Activated CD4-positive, alpha-beta T cell treated with anti-CD3 and anti-CD28 coated beads, Interleukin-2, amount 50 U/mL, for 4 hours (primary cell): ENCODE results near the gene BROX.
"Not testable (repeated sequence)": the region's sequence is repeated elsewhere in the genome, so short reads cannot be mapped to it uniquely, and the experiment has no call there.

Experiments
- DNase-seq, 2 experiments: peaks; one replicate each; pipeline ENCODE4 v3.0.0-alpha.2; 2020

BROX gene

GRCh38 chr1:222732216-222733159 is 20.1 kb downstream of the BROX start:
- no peak for DNase-seq

- no peak for DNase-seq
Observed at GRCh38 chr1:222734740-222735139, 22.4 kb downstream of the BROX start.

- DNase-seq, result no peak
Observed at GRCh38 chr1:222736470-222736869, 24.1 kb downstream of the BROX start.

- DNase-seq, result no peak
Observed at GRCh38 chr1:222736972-222737371, 24.6 kb downstream of the BROX start, which contains the start of gene FAM177B. Gene FAM177B, plus strand, starts transcription at chr1:222737202. Its CDS starts 9,344 bp downstream, at chr1:222746546.

- no peak for DNase-seq
Observed at GRCh38 chr1:222739465-222739864, 27.1 kb downstream of the BROX start.

GRCh38 chr1:222739929-222740328 is 27.6 kb downstream of the BROX start:
- DNase-seq, result no peak

GRCh38 chr1:222741630-222742457 is 29.5 kb downstream of the BROX start:
- not testable (repeated sequence) for DNase-seq

GRCh38 chr1:222749927-222750326 is 37.6 kb downstream of the BROX start:
- no peak for DNase-seq

- no peak for DNase-seq
Observed at GRCh38 chr1:222750651-222751050, 38.3 kb downstream of the BROX start.

GRCh38 chr1:222751255-222751654 is 38.9 kb downstream of the BROX start:
- DNase-seq, result no peak

- no peak for DNase-seq
Observed at GRCh38 chr1:222754366-222755139, 42.2 kb downstream of the BROX start.

- no peak for DNase-seq
Observed at GRCh38 chr1:222757646-222758268, 45.4 kb downstream of the BROX start.

GRCh38 chr1:222759451-222760035 is 47.2 kb downstream of the BROX start:
- DNase-seq, result no peak

GRCh38 chr1:222761083-222761482 is 48.7 kb downstream of the BROX start:
- DNase-seq, result no peak

- not testable (repeated sequence) for DNase-seq
Observed at GRCh38 chr1:222762178-222762577, 49.8 kb downstream of the BROX start.

- no peak for DNase-seq
Observed at GRCh38 chr1:222767152-222767571, 54.8 kb downstream of the BROX start.

GRCh38 chr1:222768592-222768991 is 56.2 kb downstream of the BROX start:
- DNase-seq, result no peak

GRCh38 chr1:222769181-222769580 is 56.8 kb downstream of the BROX start:
- DNase-seq, result no peak

GRCh38 chr1:222769971-222770620 is 57.7 kb downstream of the BROX start:
- no peak for DNase-seq

- DNase-seq, result no peak
Observed at GRCh38 chr1:222772996-222773379, 60.6 kb downstream of the BROX start.

GRCh38 chr1:222777463-222777862 is 65.1 kb downstream of the BROX start:
- DNase-seq, result no peak
